B cell (primary cell): ENCODE measurements around the gene CCDC183. TPM values are rescaled to one million over a fixed set of nuclear protein-coding genes. Genes with fewer than 3 reads are reported as not detected.

Experiments used
- ATAC-seq: fragments of 200-7000 bp; cut with Tn5 transposase; one replicate; pipeline ENCODE4 v1.10.0; 2021; ENCODE audit warnings: low read depth, mild to moderate bottlenecking, moderate number of reproducible peaks, moderate library complexity
- CTCF ChIA-PET: fragments of 350-600 bp; sonication (Branson Sonifier 250); formaldehyde crosslinking; loops from one replicate; lab custom pipeline; 2021; ENCODE audit warnings: antibody characterized with exemption, inconsistent platforms; lab: Charles Lee
- POLR2A ChIA-PET: fragments of 350-600 bp; sonication (Branson Sonifier 250); formaldehyde crosslinking; loops from one replicate; lab custom pipeline; 2021; ENCODE audit warnings: antibody characterized with exemption; lab: Charles Lee
- DNase-seq: peaks from one replicate; pipeline ENCODE4 v3.0.0; 2013
- H2AFZ ChIP-seq: 2 replicates; pipeline ENCODE4 v1.6.1; 2012; ENCODE audit warnings: mild to moderate bottlenecking, low read depth, low read length; ENCODE audit not compliant: insufficient read depth, poor library complexity, severe bottlenecking
- H3K27ac ChIP-seq, 2 donors: 1 replicate in 1 of 2; 2 replicates in 1 of 2; pipeline ENCODE4 v1.5.1; 2012 to 2013; ENCODE audit warnings: low read length in 2 of 2, mild to moderate bottlenecking in 2 of 2, moderate library complexity in 1 of 2
- H3K27me3 ChIP-seq, 4 experiments: fragments of 200-600 bp in 1 of 4; sonication (generic) in 1 of 4; replicated peaks in 1 of 4; 1 replicate in 2 of 4; 2 replicates in 2 of 4; pipeline versions ENCODE4 v1.6.1 to v1.7.0; 2013 to 2016; ENCODE audit warnings: low read length in 3 of 4, mild to moderate bottlenecking in 2 of 4, mixed read lengths in 1 of 4, moderate library complexity in 1 of 4; ENCODE audit not compliant: insufficient read depth in 4 of 4, control insufficient read depth in 3 of 4; ENCODE audit errors: control extremely low read depth in 1 of 4
- H3K36me3 ChIP-seq, 2 experiments: replicated peaks in 1 of 2; 1 replicate in 1 of 2; 2 replicates in 1 of 2; pipeline versions ENCODE4 v1.6.1 to v1.7.1; 2013; ENCODE audit warnings: low read length in 1 of 2; ENCODE audit not compliant: insufficient read depth in 2 of 2, control insufficient read depth in 1 of 2; ENCODE audit errors: control extremely low read depth in 1 of 2, extremely low read depth in 1 of 2
- H3K4me1 ChIP-seq, 2 donors: fragments of 200-600 bp in 1 of 2; sonication (generic) in 1 of 2; 1 replicate in 1 of 2; 2 replicates in 1 of 2; pipeline versions ENCODE4 v1.5.1 to v1.6.1; 2013 to 2017; ENCODE audit warnings: low read length in 2 of 2; ENCODE audit not compliant: control insufficient read depth in 2 of 2, insufficient read depth in 2 of 2
- H3K4me2 ChIP-seq: replicated peaks from 2 replicates; pipeline ENCODE3; 2012; ENCODE audit warnings: mild to moderate bottlenecking, low read depth, low read length; ENCODE audit not compliant: poor library complexity, severe bottlenecking
- H3K4me3 ChIP-seq, 5 experiments: fragments of 200-600 bp in 1 of 5; sonication (generic) in 1 of 5; 1 replicate in 3 of 5; 2 replicates in 2 of 5; pipeline versions ENCODE4 v1.5.1 to v1.7.0; 2011 to 2016; ENCODE audit warnings: low read length in 4 of 5, mild to moderate bottlenecking in 4 of 5, low read depth in 2 of 5, control low read depth in 1 of 5, moderate library complexity in 1 of 5; ENCODE audit not compliant: insufficient read depth in 1 of 5; ENCODE audit errors: control extremely low read depth in 1 of 5, extremely low read depth in 1 of 5
- H3K79me2 ChIP-seq: fragments of 200-600 bp; sonication (generic); one replicate; pipeline ENCODE4 v1.6.0; 2016; ENCODE audit warnings: low read length; ENCODE audit not compliant: control insufficient read depth, insufficient read depth
- H3K9ac ChIP-seq: fragments of 200-600 bp; sonication (generic); 2 replicates; pipeline ENCODE4 v1.6.1; 2017; ENCODE audit warnings: mild to moderate bottlenecking, low read length, moderate library complexity
- H3K9me3 ChIP-seq, 3 donors: one replicate each; pipeline versions ENCODE4 v1.6.1 to v1.7.1; 2013; ENCODE audit warnings: low read length in 2 of 3; ENCODE audit not compliant: control insufficient read depth in 2 of 3, insufficient read depth in 1 of 3; ENCODE audit errors: control extremely low read depth in 1 of 3
- H4K20me1 ChIP-seq: 2 replicates; pipeline ENCODE4 v1.6.0; 2012; ENCODE audit warnings: mild to moderate bottlenecking, low read length; ENCODE audit not compliant: insufficient read depth, control insufficient read depth, poor library complexity, severe bottlenecking
- H3K27ac Mint-ChIP-seq: one replicate; pipeline ENCODE4 v1.8.0; 2021; ENCODE audit warnings: mixed read lengths
- H3K27me3 Mint-ChIP-seq: one replicate; pipeline ENCODE4 v1.8.0; 2021; ENCODE audit warnings: mixed read lengths
- H3K4me1 Mint-ChIP-seq: one replicate; pipeline ENCODE4 v1.8.0; 2021; ENCODE audit warnings: mixed read lengths
- H3K4me3 Mint-ChIP-seq: one replicate; pipeline ENCODE4 v1.8.0; 2021; ENCODE audit warnings: mixed read lengths
- H3K9me3 Mint-ChIP-seq: one replicate; pipeline ENCODE4 v1.8.0; 2022; ENCODE audit warnings: mixed read lengths; ENCODE audit not compliant: insufficient read depth
- CTCF ChIP-seq: fragments of 200-600 bp; IDR thresholded peaks from one replicate; pipeline ENCODE4 v1.8.0; 2022; ENCODE audit warnings: antibody characterized with exemption, mild to moderate bottlenecking
- EZH2 ChIP-seq: IDR thresholded peaks from 2 replicates; pipeline ENCODE4 v1.6.1; 2012; ENCODE audit warnings: borderline replicate concordance, low read depth, mild to moderate bottlenecking, moderate library complexity, low read length; ENCODE audit not compliant: insufficient read depth, poor library complexity, severe bottlenecking
- WGBS: methylation state at CpG from one replicate; pipeline ENCODE4 v1.1.5; 2013; ENCODE audit warnings: missing lambda C conversion rate; ENCODE audit not compliant: insufficient coverage; 5-methylcytosine and 5-hydroxymethylcytosine counted together
- intact Hi-C: fragments of 100-400 bp; cut with micrococcal nuclease; formaldehyde crosslinking; loops from one replicate; pipeline ENCODE4 v1.10.0; 2022
- polyA plus RNA-seq: library from polyadenylated mRNA; depleted of rRNA; stranded (reverse); fragments of >200 nt; gene quantifications from 2 replicates; pipeline ENCODE4 v1.2.3, GENCODE V29; 2012
- total RNA-seq, 2 donors: library from RNA; stranded (reverse); fragments of 120-200 nt in 1 of 2; gene quantifications; 1 replicate in 1 of 2; 2 replicates in 1 of 2; pipeline versions ENCODE4 v1.2.3 to v1.2.4, GENCODE V29; 2013 to 2022

CCDC183 gene
- total and polyA plus RNA-seq, 2 donors (not counting 1 experiment from before 2014, with no cell fraction given) = 1.8 to 4.9 TPM

GRCh38 chr9:136757751-136758140, 38.4 kb upstream of the CCDC183 start:
- no peak for DNase-seq
- Histone ChIP-seq H3K4me1 (peaks cover 61 to 82% of the 10 kb centered on the region in 2 donors), H3K27ac (peak overlapping the region; percentile 50 to 80), H3K27me3 (no peaks in the 10 kb centered on the region), H3K36me3 (no peaks in the 10 kb centered on the region), H3K4me2 (peak overlapping the region; percentile 70), H3K4me3 (peak overlapping the region in 1 of 5 experiments; percentile 10), H3K9me3 (peaks cover 0 to 52% (median 11%) of the 10 kb centered on the region in 3 donors), H2AFZ (no peak overlapping the region), H3K9ac (peak overlapping the region; percentile 8), H4K20me1 (no peaks in the 10 kb centered on the region), H3K79me2 (peaks cover 3% of the 10 kb centered on the region)
- CTCF ChIA-PET = interaction anchor here (1.0 to 4.9 kb wide), 13 partner anchors 9 to 277 kb away, joined by 3 to 102 read pairs (median 6); partner anchors contain the start of genes LCN10 and LCN6
- Mint-ChIP-seq H3K27ac (peak overlapping the region; percentile 95), H3K27me3 (no peaks in the 10 kb centered on the region), H3K4me1 (peaks cover 54% of the 10 kb centered on the region), H3K4me3 (peak overlapping the region; percentile 81), H3K9me3 (no peaks in the 10 kb centered on the region)
- intact Hi-C loops = loop anchor here (1.0 to 10.0 kb wide), 5 partner anchors 7 to 213 kb away; partner anchors contain the start of genes LCN10 and NOTCH1
- ATAC-seq = peak; percentile 8
- WGBS = 77% methylated on average over 18 of the region's 20 CpGs
- TF ChIP-seq CTCF (no peak), EZH2 (no peak)
- POLR2A ChIA-PET = interaction anchor here (0.9 to 6.1 kb wide), 9 partner anchors 8 to 56 kb away, joined by 3 to 83 read pairs (median 8); partner anchors contain the start of genes LCN10, LCN6 and TMEM141

GRCh38 chr9:136759001-136759400, 37.1 kb upstream of the CCDC183 start:
- Mint-ChIP-seq H3K27ac (peak overlapping the region; percentile 95), H3K4me3 (peak overlapping the region; percentile 81), H3K27me3 (no peaks in the 10 kb centered on the region), H3K4me1 (peaks cover 56% of the 10 kb centered on the region), H3K9me3 (no peaks in the 10 kb centered on the region)
- Histone ChIP-seq H3K9ac (no peak overlapping the region), H4K20me1 (no peaks in the 10 kb centered on the region), H2AFZ (no peak overlapping the region), H3K36me3 (no peaks in the 10 kb centered on the region), H3K79me2 (peaks cover 3% of the 10 kb centered on the region), H3K27me3 (peaks cover 0 to 3% (median 0%) of the 10 kb centered on the region in 4 experiments), H3K9me3 (peaks cover 0 to 39% (median 3%) of the 10 kb centered on the region in 3 donors), H3K4me2 (peak overlapping the region; percentile 70), H3K27ac (peak overlapping the region; percentile 50 to 80), H3K4me1 (peaks cover 56 to 85% of the 10 kb centered on the region in 2 donors), H3K4me3 (no peak overlapping the region)
- POLR2A ChIA-PET = interaction anchor here (2.0 to 6.1 kb wide), 3 partner anchors 9 to 58 kb away, joined by 8 to 83 read pairs (median 39); partner anchors contain the start of gene LCN6
- 81% methylated on average over 9 of the region's 9 CpGs for WGBS
- CTCF ChIA-PET = interaction anchor here (0.6 to 4.9 kb wide), 8 partner anchors 9 to 211 kb away, joined by 3 to 102 read pairs (median 8); partner anchors contain the start of gene LCN6
- ATAC-seq (no peak), DNase-seq (no peak)
- intact Hi-C loops = loop anchor here (2.0 to 10.0 kb wide), 3 partner anchors 16 to 214 kb away; partner anchors contain the start of genes LCN10 and NOTCH1
- no peak for TF ChIP-seq CTCF
- TF ChIP-seq EZH2 = no peak
